Fibroblast of lung (primary cell): ENCODE data around the gene CRP. TPM values are rescaled to one million over a fixed set of nuclear protein-coding genes. Genes with fewer than 3 reads are reported as not detected.

ENCODE experiments used
- DNase-seq, 2 donors: peaks; one replicate each; pipeline versions ENCODE4 v3.0.0 to v3.0.0-alpha.2; 2010; ENCODE audit warnings: low read depth in 2 of 2
- H2AFZ ChIP-seq: 2 replicates; pipeline ENCODE4 v1.5.1; 2012; ENCODE audit warnings: low read length, control low read depth, inconsistent platforms
- H3K27ac ChIP-seq: 2 replicates; pipeline ENCODE4 v1.5.1; 2011; ENCODE audit warnings: low read length, control low read depth; ENCODE audit not compliant: insufficient read depth
- H3K27me3 ChIP-seq: 2 replicates; pipeline ENCODE4 v1.5.1; 2011; ENCODE audit warnings: mild to moderate bottlenecking, low read length; ENCODE audit not compliant: control insufficient read depth, insufficient read depth
- H3K36me3 ChIP-seq: 2 replicates; pipeline ENCODE4 v1.5.1; 2011; ENCODE audit warnings: low read length; ENCODE audit not compliant: control insufficient read depth, insufficient read depth
- H3K4me1 ChIP-seq: 2 replicates; pipeline ENCODE4 v1.5.1; 2011; ENCODE audit warnings: low read length; ENCODE audit not compliant: control insufficient read depth, insufficient read depth; ENCODE audit errors: extremely low read depth
- H3K4me2 ChIP-seq: 2 replicates; pipeline ENCODE4 v1.5.1; 2011; ENCODE audit warnings: low read length, control low read depth; ENCODE audit not compliant: insufficient read depth; ENCODE audit errors: extremely low read depth
- H3K4me3 ChIP-seq, 4 experiments: fragments of 200-600 bp in 1 of 4; sonication (generic) in 1 of 4; replicated peaks in 1 of 4; 2 replicates each; pipeline ENCODE4 v1.5.1; 2011 to 2016; ENCODE audit warnings: low read length in 4 of 4, low read depth in 3 of 4, mild to moderate bottlenecking in 3 of 4, control low read depth in 2 of 4, inconsistent platforms in 1 of 4, mixed read lengths in 1 of 4; ENCODE audit not compliant: insufficient read depth in 1 of 4; ENCODE audit errors: control extremely low read depth in 1 of 4
- H3K79me2 ChIP-seq: 2 replicates; pipeline ENCODE4 v1.5.1; 2012; ENCODE audit warnings: mild to moderate bottlenecking, low read length, inconsistent platforms; ENCODE audit not compliant: control insufficient read depth, insufficient read depth
- H3K9ac ChIP-seq: 2 replicates; pipeline ENCODE4 v1.5.1; 2011; ENCODE audit warnings: mild to moderate bottlenecking, low read length, control low read depth; ENCODE audit not compliant: insufficient read depth
- H3K9me3 ChIP-seq: 2 replicates; pipeline ENCODE4 v1.5.1; 2012; ENCODE audit warnings: low read depth, low read length; ENCODE audit not compliant: control insufficient read depth, insufficient read depth
- H4K20me1 ChIP-seq: 2 replicates; pipeline ENCODE4 v1.5.1; 2011; ENCODE audit warnings: low read length; ENCODE audit not compliant: control insufficient read depth, insufficient read depth; ENCODE audit errors: extremely low read depth
- EZH2 ChIP-seq: IDR thresholded peaks from 2 replicates; pipeline ENCODE4 v1.5.1; 2012; ENCODE audit warnings: low read length, control low read depth, mild to moderate bottlenecking; ENCODE audit errors: missing control alignments
- polyA plus RNA-seq, 2 donors: library from polyadenylated mRNA; depleted of rRNA in 1 of 2; stranded (reverse) in 1 of 2; unstranded in 1 of 2; fragments of >200 nt; gene quantifications; 2 replicates each; pipeline ENCODE4 v1.2.1, GENCODE V29; 2011 to 2012; ENCODE audit warnings: missing spikeins in 1 of 2
- total RNA-seq: library from RNA; depleted of rRNA; stranded (reverse); fragments of >200 nt; gene quantifications from 2 replicates; pipeline ENCODE4 v1.2.1, GENCODE V29; 2014
- TF ChIP-seq, protein P1 (sequence below), 2 donors: IDR thresholded peaks in 1 of 2; conservative IDR thresholded peaks in 1 of 2; 1 replicate in 1 of 2; 2 replicates in 1 of 2; pipeline ENCODE4 v1.5.1; 2011 to 2012; ENCODE audit warnings: low read length in 2 of 2, control low read depth in 1 of 2, inconsistent platforms in 1 of 2, low read depth in 1 of 2, mild to moderate bottlenecking in 1 of 2

CRP gene
- total and polyA plus RNA-seq, 2 donors (not counting 1 experiment from before 2014, with no cell fraction given) = not detected

DNA sequence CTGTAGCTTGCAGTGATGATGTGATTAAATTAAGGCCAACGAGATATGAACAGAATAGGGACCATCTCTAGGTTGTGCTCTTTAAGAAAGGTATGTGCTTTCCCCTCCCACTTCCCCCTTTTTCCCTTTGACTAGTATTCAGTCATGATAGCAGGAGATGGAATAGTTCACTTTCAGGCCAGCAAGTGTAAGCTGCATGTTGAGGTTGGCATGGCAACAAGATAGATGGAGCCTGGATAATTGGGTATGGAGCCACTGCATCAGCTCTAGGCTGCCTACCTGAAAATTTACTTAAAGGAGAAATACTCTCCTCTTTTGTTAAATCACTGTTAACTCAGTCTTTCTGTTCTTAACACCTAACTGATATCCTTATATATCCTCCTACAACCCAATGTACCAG lies 1.5 kb upstream of the CRP start:
- no peak overlapping the region for H2AFZ ChIP-seq
- no peaks in the 10 kb centered on the region for H3K36me3 ChIP-seq
- H4K20me1 ChIP-seq = no peaks in the 10 kb centered on the region
- TF ChIP-seq, protein P1, sequence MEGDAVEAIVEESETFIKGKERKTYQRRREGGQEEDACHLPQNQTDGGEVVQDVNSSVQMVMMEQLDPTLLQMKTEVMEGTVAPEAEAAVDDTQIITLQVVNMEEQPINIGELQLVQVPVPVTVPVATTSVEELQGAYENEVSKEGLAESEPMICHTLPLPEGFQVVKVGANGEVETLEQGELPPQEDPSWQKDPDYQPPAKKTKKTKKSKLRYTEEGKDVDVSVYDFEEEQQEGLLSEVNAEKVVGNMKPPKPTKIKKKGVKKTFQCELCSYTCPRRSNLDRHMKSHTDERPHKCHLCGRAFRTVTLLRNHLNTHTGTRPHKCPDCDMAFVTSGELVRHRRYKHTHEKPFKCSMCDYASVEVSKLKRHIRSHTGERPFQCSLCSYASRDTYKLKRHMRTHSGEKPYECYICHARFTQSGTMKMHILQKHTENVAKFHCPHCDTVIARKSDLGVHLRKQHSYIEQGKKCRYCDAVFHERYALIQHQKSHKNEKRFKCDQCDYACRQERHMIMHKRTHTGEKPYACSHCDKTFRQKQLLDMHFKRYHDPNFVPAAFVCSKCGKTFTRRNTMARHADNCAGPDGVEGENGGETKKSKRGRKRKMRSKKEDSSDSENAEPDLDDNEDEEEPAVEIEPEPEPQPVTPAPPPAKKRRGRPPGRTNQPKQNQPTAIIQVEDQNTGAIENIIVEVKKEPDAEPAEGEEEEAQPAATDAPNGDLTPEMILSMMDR (conservative IDR thresholded peaks at IDR 0.05 in 1 of 2, IDR thresholded peaks at IDR 0.05 in 1 of 2; ENCODE audit: low read depth in 1 of 2, low read length in 2 of 2) = no peak
- H3K27ac ChIP-seq = no peak overlapping the region
- H3K9me3 ChIP-seq = no peaks in the 10 kb centered on the region
- DNase-seq = no peak
- H3K9ac ChIP-seq = no peak overlapping the region
- H3K4me2 ChIP-seq = no peak overlapping the region
- H3K79me2 ChIP-seq = no peaks in the 10 kb centered on the region
- no peaks in the 10 kb centered on the region for H3K4me1 ChIP-seq
- no peaks in the 10 kb centered on the region for H3K27me3 ChIP-seq
- H3K4me3 ChIP-seq = no peak overlapping the region

DNA sequence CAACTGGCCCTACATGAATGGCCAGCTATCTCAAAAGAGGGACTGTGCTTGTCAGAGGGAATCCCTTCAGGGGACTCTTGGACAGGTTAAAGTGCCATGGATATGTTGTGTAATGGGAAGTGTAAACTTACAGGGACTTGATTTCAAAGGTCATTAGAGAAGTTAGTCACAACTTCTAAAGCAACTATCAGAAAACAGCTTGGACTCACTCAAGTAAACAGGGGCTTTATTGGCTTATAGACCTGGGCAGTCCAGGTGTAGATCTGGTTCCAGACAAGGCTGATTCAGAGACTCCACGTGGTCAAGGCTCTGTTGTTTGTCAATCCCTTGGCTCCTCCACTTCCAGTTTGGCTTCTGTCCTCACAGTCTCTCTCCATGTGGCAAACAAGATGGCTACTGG lies 2.3 kb downstream of the CRP start:
- H3K4me3 ChIP-seq = no peak overlapping the region
- H3K27ac ChIP-seq = no peak overlapping the region
- TF ChIP-seq, protein P1 (conservative IDR thresholded peaks at IDR 0.05 in 1 of 2, IDR thresholded peaks at IDR 0.05 in 1 of 2; ENCODE audit: low read depth in 1 of 2, low read length in 2 of 2) = no peak
- TF ChIP-seq EZH2 = no peak
- H3K9ac ChIP-seq = no peak overlapping the region
- H3K4me1 ChIP-seq = no peaks in the 10 kb centered on the region
- no peak for DNase-seq
- no peak overlapping the region for H3K4me2 ChIP-seq
- no peaks in the 10 kb centered on the region for H3K79me2 ChIP-seq
- no peaks in the 10 kb centered on the region for H4K20me1 ChIP-seq
- H3K36me3 ChIP-seq = no peaks in the 10 kb centered on the region
- no peak overlapping the region for H2AFZ ChIP-seq
- H3K9me3 ChIP-seq = no peaks in the 10 kb centered on the region
- H3K27me3 ChIP-seq = no peaks in the 10 kb centered on the region

DNA sequence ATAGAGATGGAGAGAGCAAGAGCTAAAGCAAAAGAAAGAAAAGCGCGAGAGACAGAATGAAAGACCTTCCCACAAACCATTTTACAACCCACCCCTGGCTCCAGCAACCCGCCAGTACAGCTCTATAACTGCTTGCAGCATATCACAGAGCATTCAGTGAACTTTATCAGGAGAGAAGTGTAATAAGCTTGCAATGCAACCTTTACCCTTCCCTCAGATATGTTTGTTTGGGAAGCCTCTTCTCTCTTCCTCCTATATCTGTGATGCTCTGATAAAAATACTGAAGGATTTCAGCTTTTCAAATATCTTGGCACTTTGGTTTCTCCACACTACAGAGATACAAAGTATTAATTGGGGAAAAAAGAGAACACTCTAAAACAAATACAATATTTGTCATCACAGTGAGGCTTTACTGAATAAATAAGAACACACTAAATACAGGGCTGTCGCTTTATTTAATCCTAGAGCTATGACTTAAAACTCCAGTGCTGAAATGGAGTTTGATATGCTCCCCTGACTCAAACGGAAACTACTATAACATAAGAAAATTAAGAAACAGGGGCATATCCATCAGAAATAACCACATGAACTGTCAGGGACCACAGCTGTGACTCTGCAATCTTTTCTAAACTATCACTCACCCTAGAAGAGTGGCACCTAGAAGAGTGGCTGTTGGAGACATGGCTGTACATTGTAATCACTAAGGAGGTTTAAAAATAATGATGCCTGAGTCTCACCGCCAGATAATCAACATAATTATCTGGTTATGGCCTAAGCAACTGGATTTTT lies 6.7 kb downstream of the CRP start:
- DNase-seq = no peak
- Histone ChIP-seq H3K4me1 (no peaks in the 10 kb centered on the region), H3K27me3 (no peaks in the 10 kb centered on the region), H4K20me1 (no peaks in the 10 kb centered on the region), H3K9ac (no peak overlapping the region), H3K4me3 (no peak overlapping the region), H3K36me3 (no peaks in the 10 kb centered on the region), H3K79me2 (no peaks in the 10 kb centered on the region), H3K4me2 (no peak overlapping the region), H3K27ac (no peak overlapping the region), H2AFZ (no peak overlapping the region), H3K9me3 (no peaks in the 10 kb centered on the region)
- TF ChIP-seq, protein P1 (conservative IDR thresholded peaks at IDR 0.05 in 1 of 2, IDR thresholded peaks at IDR 0.05 in 1 of 2; ENCODE audit: low read depth in 1 of 2, low read length in 2 of 2) = no peak
- no peak for TF ChIP-seq EZH2
